ENCODE measurements around the gene RGS7BP.

Gene RGS7BP

GRCh38 chr5:64489857-64490256, 16.0 kb upstream of the RGS7BP start:
- ChIA-PET POLR2A (no interaction called here), CTCF (no interaction called here)
- no peak for TF ChIP-seq CTCF (IDR thresholded peaks at IDR 0.05; ENCODE audit: control extremely low read depth, extremely low read depth, low read depth, missing control alignments)
- no peak for DNase-seq (ENCODE audit: extremely low spot score)

GRCh38 chr5:64497386-64497785, 8.4 kb upstream of the RGS7BP start:
- TF ChIP-seq CTCF (IDR thresholded peaks at IDR 0.05; ENCODE audit: control extremely low read depth, extremely low read depth, low read depth, missing control alignments), result no peak
- CTCF ChIA-PET, result interaction anchor here (1.1 kb wide), 1 partner anchor 11 kb away, joined by 3 read pairs; no protein-coding TSS in a partner anchor
- POLR2A ChIA-PET, result no interaction called here
- DNase-seq (ENCODE audit: extremely low spot score), result no peak

- TF ChIP-seq CTCF (IDR thresholded peaks at IDR 0.05; ENCODE audit: control extremely low read depth, extremely low read depth, low read depth, missing control alignments), result no peak
- CTCF ChIA-PET, result no interaction called here
- DNase-seq (ENCODE audit: extremely low spot score), result no peak
- POLR2A ChIA-PET, result no interaction called here
Observed at GRCh38 chr5:64502196-64502595, 3.6 kb upstream of the RGS7BP start.

- no peak for DNase-seq (ENCODE audit: extremely low spot score)
- TF ChIP-seq CTCF (IDR thresholded peaks at IDR 0.05; ENCODE audit: control extremely low read depth, extremely low read depth, low read depth, missing control alignments), result no peak
- ChIA-PET POLR2A (no interaction called here), CTCF (interaction anchor here (1.1 kb wide), 1 partner anchor 20 kb away, joined by 3 read pairs; no protein-coding TSS in a partner anchor)
Observed at GRCh38 chr5:64506567-64507263, 900 bp downstream of the RGS7BP start.

GRCh38 chr5:64507264-64507605, 1.4 kb downstream of the RGS7BP start:
- ChIA-PET CTCF (no interaction called here), POLR2A (no interaction called here)
- no peak for TF ChIP-seq CTCF (IDR thresholded peaks at IDR 0.05; ENCODE audit: control extremely low read depth, extremely low read depth, low read depth, missing control alignments)
- no peak for DNase-seq (ENCODE audit: extremely low spot score)

DNA sequence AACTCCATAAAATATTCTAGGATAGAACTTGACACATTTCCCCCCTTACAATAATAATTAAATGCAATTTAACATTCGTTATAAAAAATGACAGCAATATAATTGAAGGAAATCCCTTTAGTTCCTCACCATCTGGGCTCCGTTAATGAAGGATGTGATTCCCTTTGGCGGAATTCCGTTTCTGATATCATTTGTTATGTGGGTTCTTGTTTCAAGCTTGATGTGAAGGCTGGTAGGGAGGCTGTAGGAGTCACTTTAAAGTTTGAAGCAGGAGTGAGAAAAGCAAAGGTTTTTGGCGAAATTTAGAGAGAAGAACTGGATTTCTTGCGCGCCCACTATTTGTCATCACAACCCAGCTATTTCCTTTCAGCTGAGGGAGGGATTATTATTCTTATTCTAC, 4.0 kb downstream of the RGS7BP start:
- no peak for TF ChIP-seq CTCF (IDR thresholded peaks at IDR 0.05; ENCODE audit: control extremely low read depth, extremely low read depth, low read depth, missing control alignments)
- CTCF ChIA-PET, result interaction anchor here (1.2 kb wide), 1 partner anchor 36 kb away, joined by 3 read pairs; no protein-coding TSS in a partner anchor
- DNase-seq (ENCODE audit: extremely low spot score), result no peak
- POLR2A ChIA-PET, result no interaction called here

Measured in GM10248 (cell line).